ENCODE results near the gene CREBRF. TPM values are rescaled to one million over a fixed set of nuclear protein-coding genes. Genes with fewer than 3 reads are reported as not detected.

CREBRF gene
- total and polyA plus RNA-seq, 9 of the 15 experiments (the other 6 are each of a cell fraction or from before 2014, with no cell fraction given) = 1.1 to 4.9 (median 2.9) TPM

GRCh38 chr5:173057062-173057924 lies 1.1 kb downstream of the CREBRF start (continued):
- peak; percentile 55; the same call in 1 of the 2 replicates for TF ChIP-seq DPF2 (IDR thresholded peaks at IDR 0.05)
- TF ChIP-seq JUND (IDR thresholded peaks at IDR 0.05; ENCODE audit: borderline replicate concordance, low read depth, low read length) = peak; percentile 35; the same call in 1 of the 2 replicates
- no peak for TF ChIP-seq JUND (tag; IDR thresholded peaks at IDR 0.05; ENCODE audit: borderline replicate concordance, low read depth, low read length)
- TF ChIP-seq RNF2 (IDR thresholded peaks at IDR 0.05) = 0 out of 2 replicates have a peak, but pooled peaks have one; percentile 10
- TF ChIP-seq CBX8 (IDR thresholded peaks at IDR 0.05; ENCODE audit: borderline replicate concordance, extremely low read depth, low read depth, low read length, poor library complexity, severe bottlenecking) = no peak
- TF ChIP-seq ZNF668 (CRISPR knock-in tag; IDR thresholded peaks at IDR 0.05) = no peak
- no peak for TF ChIP-seq ZNF561 (CRISPR knock-in tag; conservative IDR thresholded peaks at IDR 0.05)
- no peak for TF ChIP-seq SFPQ (IDR thresholded peaks at IDR 0.05; ENCODE audit: low read depth, low read length)
- no peak for TF ChIP-seq ZNF124 (CRISPR knock-in tag; IDR thresholded peaks at IDR 0.05)
- TF ChIP-seq BRCA1 (IDR thresholded peaks at IDR 0.05) = no peak
- TF ChIP-seq BRCA1 (CRISPR knock-in tag; IDR thresholded peaks at IDR 0.05) = no peak
- TF ChIP-seq HMG20B (CRISPR knock-in tag; IDR thresholded peaks at IDR 0.05) = no peak
- TF ChIP-seq FOXK2 (conservative IDR thresholded peaks at IDR 0.05 in 1 of 2, IDR thresholded peaks at IDR 0.05 in 1 of 2; ENCODE audit: low read depth in 2 of 2) = peak; percentile 90 to 91
- TF ChIP-seq STAT6 (CRISPR knock-in tag; IDR thresholded peaks at IDR 0.05) = no peak
- TF ChIP-seq ELF2 (CRISPR knock-in tag; IDR thresholded peaks at IDR 0.05) = 0 out of 2 replicates have a peak, but pooled peaks have one; percentile 70
- TF ChIP-seq ZNF780A (CRISPR knock-in tag; IDR thresholded peaks at IDR 0.05) = no peak
- TF ChIP-seq GTF2A2 (tag; IDR thresholded peaks at IDR 0.05) = no peak
- 0 out of 2 replicates have a peak, but pooled peaks have one; percentile 20 for TF ChIP-seq ZEB2 (IDR thresholded peaks at IDR 0.05)
- TF ChIP-seq MYBL2 (IDR thresholded peaks at IDR 0.05; ENCODE audit: low read depth) = no peak
- no peak for TF ChIP-seq MYBL2 (CRISPR knock-in tag; IDR thresholded peaks at IDR 0.05; ENCODE audit: borderline replicate concordance)
- TF ChIP-seq GTF2E2 (tag; IDR thresholded peaks at IDR 0.05) = no peak
- TF ChIP-seq ZNF696 (CRISPR knock-in tag; conservative IDR thresholded peaks at IDR 0.05) = no peak
- 0 out of 2 replicates have a peak, but pooled peaks have one; percentile 20 for TF ChIP-seq SPI1 (IDR thresholded peaks at IDR 0.05; ENCODE audit: borderline replicate concordance, low read depth, low read length)
